ACHN (cell line): ENCODE data around the gene VOPP1.

ENCODE experiments used
- DNase-seq: peaks from one replicate; pipeline ENCODE4 v3.0.0-alpha.2; 2015
- in situ Hi-C: cut with HindIII; loops from 2 replicates; pipeline ENCODE4 v1.10.0; 2017; ENCODE audit warnings: low sequenced_read_pairs, low pct_ligation_motif_present, low pct_unique_long_range_greater_than_20kb

VOPP1 gene

GRCh38 chr7:55465691-55466090 is 106.6 kb downstream of the VOPP1 start:
- in situ Hi-C loops = no loop called here

GRCh38 chr7:55464422-55464821 is 107.9 kb downstream of the VOPP1 start:
- in situ Hi-C loops = no loop called here

More at GRCh38 chr7:55465691-55466090, 106.6 kb downstream of the VOPP1 start:
- DNase-seq = no peak

GRCh38 chr7:55463686-55464262 is 108.5 kb downstream of the VOPP1 start:
- in situ Hi-C loops = no loop called here
- DNase-seq = no peak

More at GRCh38 chr7:55464422-55464821, 107.9 kb downstream of the VOPP1 start:
- DNase-seq = no peak

GRCh38 chr7:55458351-55458750 is 114.0 kb downstream of the VOPP1 start:
- in situ Hi-C loops = no loop called here
- no peak for DNase-seq

- in situ Hi-C loops = no loop called here
- DNase-seq = no peak
Measured at GRCh38 chr7:55457801-55458200, 114.5 kb downstream of the VOPP1 start.

- DNase-seq = no peak
- in situ Hi-C loops = no loop called here
Measured at GRCh38 chr7:55452971-55453370, 119.3 kb downstream of the VOPP1 start.

GRCh38 chr7:55449992-55450535 is 122.2 kb downstream of the VOPP1 start:
- in situ Hi-C loops = no loop called here
- DNase-seq = no peak

- in situ Hi-C loops = no loop called here
- no peak for DNase-seq
Measured at GRCh38 chr7:55449205-55449991, 122.9 kb downstream of the VOPP1 start.

GRCh38 chr7:55448526-55448925 is 123.8 kb downstream of the VOPP1 start:
- in situ Hi-C loops = no loop called here
- no peak for DNase-seq

- in situ Hi-C loops = no loop called here
Measured at GRCh38 chr7:55444786-55445185, 127.5 kb downstream of the VOPP1 start.

GRCh38 chr7:55441774-55442522 is 130.4 kb downstream of the VOPP1 start:
- in situ Hi-C loops = no loop called here
- DNase-seq = peak; percentile 16

More at GRCh38 chr7:55444786-55445185, 127.5 kb downstream of the VOPP1 start:
- DNase-seq = no peak

GRCh38 chr7:55441002-55441401 is 131.3 kb downstream of the VOPP1 start:
- no peak for DNase-seq
- in situ Hi-C loops = no loop called here

- DNase-seq = no peak
Measured at GRCh38 chr7:55440040-55440690, 132.1 kb downstream of the VOPP1 start.

GRCh38 chr7:55439627-55440026 is 132.7 kb downstream of the VOPP1 start:
- in situ Hi-C loops = no loop called here
- no peak for DNase-seq

More at GRCh38 chr7:55440040-55440690, 132.1 kb downstream of the VOPP1 start:
- in situ Hi-C loops = no loop called here

GRCh38 chr7:55438757-55439525 is 133.4 kb downstream of the VOPP1 start:
- in situ Hi-C loops = no loop called here
- no peak for DNase-seq

GRCh38 chr7:55438085-55438756 is 134.1 kb downstream of the VOPP1 start:
- no peak for DNase-seq
- in situ Hi-C loops = no loop called here

- in situ Hi-C loops = no loop called here
- DNase-seq = no peak
Measured at GRCh38 chr7:55437375-55437774, 134.9 kb downstream of the VOPP1 start.
